ENCODE measurements around the gene IFNA5.

IFNA5 gene

GRCh38 chr9:21294904-21295538 is 10.1 kb downstream of the IFNA5 start:
- DNase-seq (ENCODE audit: low read depth in 2 of 2): no peak
- H3K4me3 ChIP-seq (replicated peaks in 1 of 2; ENCODE audit: low read depth in 2 of 2, low read length in 2 of 2): no peak overlapping the region
- TF ChIP-seq CTCF (IDR thresholded peaks at IDR 0.05; ENCODE audit: low read depth, low read length): no peak

GRCh38 chr9:21294364-21294774 is 10.7 kb downstream of the IFNA5 start:
- peak in 1 of 2 donors; percentile 68 for DNase-seq (ENCODE audit: low read depth in 2 of 2)
- no peak for TF ChIP-seq CTCF (IDR thresholded peaks at IDR 0.05; ENCODE audit: low read depth, low read length)
- H3K4me3 ChIP-seq (replicated peaks in 1 of 2; ENCODE audit: low read depth in 2 of 2, low read length in 2 of 2): no peak overlapping the region

DNA sequence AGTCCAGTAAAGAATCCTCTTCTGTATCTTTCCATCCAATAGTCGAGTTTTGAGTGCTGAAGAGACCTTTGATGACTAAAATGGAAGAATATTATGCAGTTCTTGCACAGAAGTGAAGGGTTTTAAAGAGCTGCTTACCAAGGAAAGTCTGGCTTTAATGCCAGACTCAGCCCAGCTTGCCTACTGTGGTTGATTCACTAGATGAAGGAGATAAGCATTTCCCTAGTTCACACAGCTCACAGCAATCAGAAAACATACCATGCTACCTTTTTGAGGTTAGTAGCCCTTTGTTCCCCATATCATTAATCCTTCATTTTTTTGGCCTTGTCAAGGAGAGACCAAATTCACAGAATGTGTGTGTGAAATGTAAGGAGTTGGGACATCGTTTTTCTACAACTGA is 15.3 kb downstream of the IFNA5 start:
- DNase-seq (ENCODE audit: low read depth in 2 of 2): no peak
- no peak overlapping the region for H3K4me3 ChIP-seq (replicated peaks in 1 of 2; ENCODE audit: low read depth in 2 of 2, low read length in 2 of 2)
- TF ChIP-seq CTCF (IDR thresholded peaks at IDR 0.05; ENCODE audit: low read depth, low read length): no peak

- no peak for TF ChIP-seq CTCF (IDR thresholded peaks at IDR 0.05; ENCODE audit: low read depth, low read length)
- H3K4me3 ChIP-seq (replicated peaks in 1 of 2; ENCODE audit: low read depth in 2 of 2, low read length in 2 of 2): no peak overlapping the region
- DNase-seq (ENCODE audit: low read depth in 2 of 2): no peak
These were observed 17.8 kb downstream of the IFNA5 start for GRCh38 chr9:21287280-21287679.

GRCh38 chr9:21286659-21287058 is 18.5 kb downstream of the IFNA5 start:
- no peak for TF ChIP-seq CTCF (IDR thresholded peaks at IDR 0.05; ENCODE audit: low read depth, low read length)
- no peak overlapping the region for H3K4me3 ChIP-seq (replicated peaks in 1 of 2; ENCODE audit: low read depth in 2 of 2, low read length in 2 of 2)
- DNase-seq (ENCODE audit: low read depth in 2 of 2): no peak

DNA sequence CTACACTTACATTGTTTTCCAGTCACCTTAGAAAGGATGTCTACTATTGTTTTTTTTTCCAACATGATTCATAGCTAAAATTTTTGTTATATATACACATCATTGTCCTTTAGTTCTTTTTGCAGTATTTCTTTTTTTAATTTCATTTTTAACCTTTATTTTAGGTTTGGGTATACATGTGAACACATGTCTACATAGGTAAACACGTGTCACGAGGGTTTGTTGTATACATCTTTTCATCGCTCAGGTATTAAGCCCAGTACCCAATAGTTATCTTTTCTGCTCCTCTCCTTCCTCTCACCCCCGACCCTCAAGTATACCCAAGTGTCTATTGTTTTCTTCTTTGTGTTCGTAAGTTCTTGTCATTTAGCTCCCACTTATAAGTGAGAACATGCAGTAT is 19.0 kb downstream of the IFNA5 start:
- no peak overlapping the region for H3K4me3 ChIP-seq (replicated peaks in 1 of 2; ENCODE audit: low read depth in 2 of 2, low read length in 2 of 2)
- no peak for DNase-seq (ENCODE audit: low read depth in 2 of 2)
- no peak for TF ChIP-seq CTCF (IDR thresholded peaks at IDR 0.05; ENCODE audit: low read depth, low read length)

DNA sequence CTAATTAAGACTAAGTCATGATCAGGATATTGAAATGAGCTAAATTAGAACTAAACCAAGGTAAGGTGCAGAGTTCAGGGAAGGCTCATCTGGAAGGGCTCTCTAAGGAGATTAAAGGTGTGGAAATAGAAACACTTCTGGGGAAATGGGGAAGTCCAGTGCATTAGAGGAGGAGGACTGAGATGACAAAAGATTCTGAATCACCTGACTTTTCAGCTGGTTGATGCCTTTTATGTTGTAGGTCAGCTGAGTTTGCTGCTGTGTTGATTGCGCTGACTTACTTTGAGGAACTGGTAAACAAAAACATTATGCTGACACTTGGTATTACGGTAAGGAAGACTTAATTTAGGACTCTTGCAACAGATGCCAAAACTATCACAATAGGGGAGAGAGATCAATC is 23.8 kb downstream of the IFNA5 start:
- DNase-seq (ENCODE audit: low read depth in 2 of 2): no peak
- H3K4me3 ChIP-seq (replicated peaks in 1 of 2; ENCODE audit: low read depth in 2 of 2, low read length in 2 of 2): no peak overlapping the region
- TF ChIP-seq CTCF (IDR thresholded peaks at IDR 0.05; ENCODE audit: low read depth, low read length): no peak

Measured in cardiac fibroblast (primary cell).